OCI-LY3 (cell line): ENCODE results near the gene DDO.

Source experiments
- H2AFZ ChIP-seq: fragments of 200-600, 300-600 bp; shearing (Covaris generic); 2 replicates; pipeline ENCODE4 v1.6.0; 2014; ENCODE audit warnings: antibody characterized with exemption, low read depth, low read length
- H3K27ac ChIP-seq: fragments of 200-600, 300-600 bp; sonication (generic); 2 replicates; pipeline ENCODE4 v1.5.1; 2014; ENCODE audit warnings: mild to moderate bottlenecking, low read length, moderate library complexity, mixed read lengths
- H3K27me3 ChIP-seq: fragments of 200-600, 300-600 bp; sonication (generic); 2 replicates; pipeline ENCODE4 v1.6.1; 2014; ENCODE audit warnings: low read depth, low read length, mixed read lengths
- H3K36me3 ChIP-seq: fragments of 200-600, 300-600 bp; sonication (generic); replicated peaks from 2 replicates; pipeline ENCODE3; 2014; ENCODE audit warnings: low read depth, low read length, mixed read lengths
- H3K4me1 ChIP-seq: fragments of 300-600, 200-600 bp; sonication (generic); 2 replicates; pipeline ENCODE4 v1.6.1; 2014; ENCODE audit warnings: low read length, mixed read lengths
- H3K4me2 ChIP-seq: fragments of 200-600, 300-600 bp; sonication (generic); 2 replicates; pipeline ENCODE4 v1.6.1; 2014; ENCODE audit warnings: low read length, mixed read lengths
- H3K4me3 ChIP-seq: fragments of 300-600, 200-600 bp; sonication (generic); 2 replicates; pipeline ENCODE4 v1.5.1; 2014; ENCODE audit warnings: antibody characterized with exemption, mild to moderate bottlenecking, low read length, moderate library complexity
- H3K79me2 ChIP-seq: fragments of 300-600, 200-600 bp; shearing (Covaris generic); 2 replicates; pipeline ENCODE4 v1.6.1; 2014; ENCODE audit warnings: mild to moderate bottlenecking, low read length, mixed read lengths
- H3K9ac ChIP-seq: fragments of 300-600, 200-600 bp; shearing (Covaris generic); 2 replicates; pipeline ENCODE4 v1.6.0; 2014; ENCODE audit warnings: mild to moderate bottlenecking, low read length, moderate library complexity
- H3K9me3 ChIP-seq: fragments of 200-600, 300-600 bp; shearing (Covaris generic); 2 replicates; pipeline ENCODE4 v1.6.1; 2014; ENCODE audit warnings: low read length, mixed read lengths; ENCODE audit not compliant: insufficient read depth
- H4K20me1 ChIP-seq: fragments of 200-600, 300-600 bp; sonication (generic); 2 replicates; pipeline ENCODE4 v1.6.1; 2016; ENCODE audit warnings: low read length, mixed read lengths; ENCODE audit not compliant: insufficient read depth
- EZH2phosphoT487 ChIP-seq: fragments of 200-600 bp; shearing (Covaris generic); IDR thresholded peaks from 2 replicates; pipeline ENCODE4 v1.6.1; 2018; ENCODE audit warnings: antibody characterized with exemption, mixed run types, low read depth
- TF ChIP-seq, protein P1 (sequence below): fragments of 200-600, 300-600 bp; sonication (generic); IDR thresholded peaks from 2 replicates; pipeline ENCODE4 v1.5.1; 2014; ENCODE audit warnings: antibody characterized with exemption, low read length, low read depth

The DDO gene

DNA sequence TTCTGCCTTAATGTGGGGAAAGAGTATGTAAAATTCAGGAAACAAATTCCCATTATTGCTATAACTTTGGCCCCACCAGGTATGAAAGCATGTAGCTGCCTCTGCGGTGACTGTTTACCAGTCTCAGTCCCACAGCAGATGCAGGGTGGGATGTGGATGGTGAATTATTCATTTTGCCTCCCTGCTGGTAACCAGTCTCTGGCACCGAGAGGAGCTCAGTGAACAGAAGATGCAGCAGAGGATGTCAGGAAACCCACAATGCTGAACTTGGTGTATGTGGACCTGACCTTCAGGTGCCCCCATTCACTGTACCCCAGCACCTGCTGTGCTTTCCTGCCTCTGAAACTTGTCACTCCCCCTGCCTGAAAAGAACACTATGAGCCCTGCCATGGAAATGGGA, 48.4 kb downstream of the DDO start:
- Histone ChIP-seq H3K36me3 (no peaks in the 10 kb centered on the region), H4K20me1 (no peaks in the 10 kb centered on the region), H3K9ac (no peak overlapping the region), H3K4me2 (no peak overlapping the region), H3K4me1 (no peaks in the 10 kb centered on the region), H3K4me3 (no peak overlapping the region), H3K79me2 (no peaks in the 10 kb centered on the region), H3K27me3 (0 out of 2 replicates have a peak, but pooled peaks cover 5% of the 10 kb centered on the region), H2AFZ (no peak overlapping the region), H3K27ac (no peak overlapping the region), H3K9me3 (no peaks in the 10 kb centered on the region)
- TF ChIP-seq, protein P1, sequence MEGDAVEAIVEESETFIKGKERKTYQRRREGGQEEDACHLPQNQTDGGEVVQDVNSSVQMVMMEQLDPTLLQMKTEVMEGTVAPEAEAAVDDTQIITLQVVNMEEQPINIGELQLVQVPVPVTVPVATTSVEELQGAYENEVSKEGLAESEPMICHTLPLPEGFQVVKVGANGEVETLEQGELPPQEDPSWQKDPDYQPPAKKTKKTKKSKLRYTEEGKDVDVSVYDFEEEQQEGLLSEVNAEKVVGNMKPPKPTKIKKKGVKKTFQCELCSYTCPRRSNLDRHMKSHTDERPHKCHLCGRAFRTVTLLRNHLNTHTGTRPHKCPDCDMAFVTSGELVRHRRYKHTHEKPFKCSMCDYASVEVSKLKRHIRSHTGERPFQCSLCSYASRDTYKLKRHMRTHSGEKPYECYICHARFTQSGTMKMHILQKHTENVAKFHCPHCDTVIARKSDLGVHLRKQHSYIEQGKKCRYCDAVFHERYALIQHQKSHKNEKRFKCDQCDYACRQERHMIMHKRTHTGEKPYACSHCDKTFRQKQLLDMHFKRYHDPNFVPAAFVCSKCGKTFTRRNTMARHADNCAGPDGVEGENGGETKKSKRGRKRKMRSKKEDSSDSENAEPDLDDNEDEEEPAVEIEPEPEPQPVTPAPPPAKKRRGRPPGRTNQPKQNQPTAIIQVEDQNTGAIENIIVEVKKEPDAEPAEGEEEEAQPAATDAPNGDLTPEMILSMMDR, result no peak
- no peak for TF ChIP-seq EZH2phosphoT487

DNA sequence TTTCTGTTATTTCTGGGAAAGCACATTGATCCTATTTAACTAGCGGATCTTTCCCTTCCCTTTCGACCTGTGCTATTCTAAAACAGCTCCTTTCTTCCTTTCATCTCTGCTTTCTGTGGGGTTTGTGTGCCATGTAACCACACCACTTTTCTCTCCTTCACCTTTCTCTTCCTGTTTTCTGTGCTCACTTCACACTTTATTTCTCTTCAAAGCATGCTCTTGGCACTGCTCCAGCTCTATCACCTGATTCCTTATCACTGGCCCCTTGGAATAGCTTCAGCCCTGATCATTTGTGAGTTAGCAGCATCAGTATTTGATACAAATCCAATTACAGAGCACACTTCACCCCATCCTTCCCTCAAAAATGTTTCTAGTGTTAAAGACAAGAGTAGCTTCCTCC, 49.1 kb downstream of the DDO start:
- Histone ChIP-seq H3K79me2 (no peaks in the 10 kb centered on the region), H3K36me3 (no peaks in the 10 kb centered on the region), H3K27ac (no peak overlapping the region), H3K9ac (no peak overlapping the region), H3K27me3 (0 out of 2 replicates have a peak, but pooled peaks cover 5% of the 10 kb centered on the region), H4K20me1 (no peaks in the 10 kb centered on the region), H3K4me2 (no peak overlapping the region), H2AFZ (no peak overlapping the region), H3K9me3 (no peaks in the 10 kb centered on the region), H3K4me3 (no peak overlapping the region), H3K4me1 (no peaks in the 10 kb centered on the region)
- TF ChIP-seq, protein P1, result no peak
- no peak for TF ChIP-seq EZH2phosphoT487

DNA sequence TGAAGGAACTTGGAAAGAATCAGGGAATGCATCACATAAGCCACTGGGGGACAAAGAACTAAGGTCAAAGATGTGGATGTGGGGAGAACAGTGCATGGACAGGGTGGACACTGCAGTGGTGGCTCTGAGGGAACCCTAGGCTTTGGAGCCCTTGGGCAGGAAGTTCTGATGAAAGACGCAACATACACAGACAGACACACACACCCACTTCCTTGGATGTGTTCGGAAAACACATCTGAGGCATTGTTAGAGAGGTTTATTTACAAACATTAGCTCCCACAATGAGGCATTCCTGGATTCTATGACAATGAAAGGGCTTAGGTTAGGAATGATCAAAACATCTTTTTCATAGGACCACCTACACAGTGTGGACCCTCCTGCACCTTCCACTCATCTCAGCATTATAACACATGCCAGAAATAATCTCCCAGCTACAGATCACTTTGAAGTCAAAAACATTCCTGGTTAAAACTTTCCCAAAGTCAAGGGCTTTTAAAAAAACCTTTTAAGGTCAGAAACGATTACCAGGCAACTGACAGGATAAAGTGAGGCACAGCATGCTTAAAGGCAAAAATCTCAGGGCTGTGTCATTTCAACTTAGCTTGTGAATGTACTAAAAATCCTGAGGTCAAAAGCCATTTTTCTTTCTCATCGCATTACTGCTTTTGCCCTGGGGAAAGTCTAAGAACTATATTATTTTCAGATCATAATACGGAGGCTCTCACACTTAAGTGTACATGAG, 50.8 kb downstream of the DDO start:
- no peak for TF ChIP-seq EZH2phosphoT487
- TF ChIP-seq, protein P1, result no peak
- H3K4me2 ChIP-seq, result no peak overlapping the region

DNA sequence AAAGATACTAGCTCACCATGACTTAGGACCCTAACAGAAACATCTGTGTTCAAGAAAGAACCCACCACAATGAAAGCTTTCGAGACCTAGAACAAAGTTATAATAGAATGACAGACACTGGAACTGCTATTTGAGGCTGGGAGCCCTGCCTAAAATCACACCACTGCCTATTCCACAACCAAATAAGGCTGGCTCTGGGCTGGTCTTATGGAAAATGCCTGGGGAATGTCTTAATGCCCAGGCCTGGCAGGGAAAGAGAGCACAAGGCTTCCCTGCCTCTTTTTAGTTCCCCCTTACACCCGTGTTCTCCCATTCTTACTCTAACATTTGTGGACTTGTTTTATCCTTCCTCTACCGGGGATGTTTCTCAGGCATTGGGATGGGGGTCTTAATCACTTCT, 51.6 kb downstream of the DDO start:
- no peaks in the 10 kb centered on the region for H3K36me3 ChIP-seq
- H4K20me1 ChIP-seq, result no peaks in the 10 kb centered on the region
- H3K79me2 ChIP-seq, result no peaks in the 10 kb centered on the region
- H3K4me1 ChIP-seq, result no peaks in the 10 kb centered on the region
- no peak overlapping the region for H2AFZ ChIP-seq
- H3K9me3 ChIP-seq, result no peaks in the 10 kb centered on the region
- H3K9ac ChIP-seq, result no peak overlapping the region
- no peak overlapping the region for H3K27ac ChIP-seq
- no peak overlapping the region for H3K4me3 ChIP-seq
- no peak overlapping the region for H3K4me2 ChIP-seq
- 0 out of 2 replicates have a peak, but pooled peaks cover 3% of the 10 kb centered on the region for H3K27me3 ChIP-seq
- TF ChIP-seq, protein P1, result no peak
- TF ChIP-seq EZH2phosphoT487, result no peak

More for the DNA sequence above, 50.8 kb downstream of the DDO start:
- no peaks in the 10 kb centered on the region for H3K4me1 ChIP-seq
- H3K36me3 ChIP-seq, result no peaks in the 10 kb centered on the region
- H3K9me3 ChIP-seq, result no peaks in the 10 kb centered on the region
- H4K20me1 ChIP-seq, result no peaks in the 10 kb centered on the region
- H3K27me3 ChIP-seq, result no peaks in the 10 kb centered on the region
- H3K79me2 ChIP-seq, result no peaks in the 10 kb centered on the region
- no peak overlapping the region for H3K9ac ChIP-seq
- no peak overlapping the region for H3K4me3 ChIP-seq
- H2AFZ ChIP-seq, result no peak overlapping the region
- H3K27ac ChIP-seq, result no peak overlapping the region
